Uterus (tissue), 2 donors: ENCODE measurements around the gene GLYR1.

ENCODE experiments used
- CTCF ChIP-seq, 4 experiments: fragments of 200-600 bp in 2 of 4; fragments of 450-650 bp in 2 of 4; sonication (generic) in 2 of 4; IDR thresholded peaks; one replicate each; pipeline ENCODE4 v1.5.1; 2016 to 2019; ENCODE audit warnings: antibody characterized with exemption in 4 of 4, mild to moderate bottlenecking in 2 of 4, moderate library complexity in 1 of 4
- POLR2A ChIP-seq, 2 donors: fragments of 450-650 bp; IDR thresholded peaks; one replicate each; pipeline ENCODE4 v1.6.1; 2016; ENCODE audit warnings: antibody characterized with exemption in 2 of 2, mild to moderate bottlenecking in 1 of 2, moderate library complexity in 1 of 2

DNA sequence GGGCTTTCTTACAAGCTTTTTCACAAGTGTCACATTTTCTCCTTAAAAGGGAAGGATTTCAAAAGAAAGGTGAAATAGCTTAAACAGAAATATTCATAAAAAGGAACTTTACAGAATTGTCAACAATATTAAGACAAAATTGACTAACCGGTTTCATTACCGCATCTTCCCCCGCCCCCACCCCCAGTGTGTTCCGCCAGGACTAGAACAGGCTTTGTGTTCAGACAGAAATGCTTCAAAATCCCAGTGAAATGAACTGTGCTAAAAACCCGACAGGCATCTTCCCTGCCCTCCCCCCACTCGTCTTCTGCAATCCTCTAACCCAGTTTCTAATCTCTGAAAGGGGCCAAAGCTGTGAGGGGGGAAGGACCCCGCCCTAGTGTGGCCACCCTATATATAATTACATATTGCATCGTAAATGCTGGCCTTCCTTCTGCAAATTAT lies 43.7 kb downstream of the GLYR1 start:
- TF ChIP-seq CTCF (IDR thresholded peaks at IDR 0.05) = no peak
- TF ChIP-seq POLR2A (IDR thresholded peaks at IDR 0.05) = no peak
